H1 (cell line): Measurements from ENCODE around the gene GTPBP10. TPM values are rescaled to one million over a fixed set of nuclear protein-coding genes. Genes with fewer than 3 reads are reported as not detected.

Experiments
- BRCA1 ChIP-seq: IDR thresholded peaks from 2 replicates; pipeline ENCODE4 v1.6.1; 2012; ENCODE audit warnings: low read depth, low read length, improper control_type of control experiment
- CHD2 ChIP-seq: IDR thresholded peaks from 2 replicates; pipeline ENCODE4 v1.6.1; 2012; ENCODE audit warnings: low read length, improper control_type of control experiment
- MAX ChIP-seq: IDR thresholded peaks from 2 replicates; pipeline ENCODE4 v1.6.1; 2012; ENCODE audit warnings: inconsistent platforms
- RAD21 ChIP-seq, 2 experiments: IDR thresholded peaks in 1 of 2; conservative IDR thresholded peaks in 1 of 2; 2 replicates each; pipeline ENCODE4 v1.6.1; 2011; ENCODE audit warnings: low read depth in 2 of 2, low read length in 2 of 2, improper control_type of control experiment in 1 of 2, inconsistent platforms in 1 of 2, mild to moderate bottlenecking in 1 of 2, moderate library complexity in 1 of 2
- polyA plus RNA-seq, 7 experiments: library from polyadenylated mRNA; depleted of rRNA in 3 of 7; stranded (reverse) in 5 of 7; unstranded in 2 of 7; fragments of >200 nt in 5 of 7; fragments of 200-250 nt in 2 of 7; gene quantifications; 1 replicate in 5 of 7; 2 replicates in 1 of 7; 4 replicates in 1 of 7; pipeline versions ENCODE4 v1.2.1 to v1.2.3, GENCODE V29; 2011 to 2013; ENCODE audit warnings: missing spikeins in 2 of 7, mixed read lengths in 2 of 7
- total RNA-seq: library from RNA; stranded (reverse); fragmentation: NEBNext Ultra II Directional; extraction: Animal tissue kit (Norgen Biotek cat#: 25700); gene quantifications from 2 replicates; pipeline ENCODE4 v1.2.1, GENCODE V29; 2021

GTPBP10 gene
- total and polyA plus RNA-seq, 2 of the 8 experiments (the other 6 are each of a cell fraction or from before 2014, with no cell fraction given), result 4.4 to 21.2 TPM

- TF ChIP-seq BRCA1 (no peak), MAX (no peak), CHD2 (no peak), RAD21 (IDR thresholded peaks at IDR 0.05 in 1 of 2, conservative IDR thresholded peaks at IDR 0.05 in 1 of 2; ENCODE audit: low read depth in 2 of 2, low read length in 2 of 2) (no peak)
These were observed 75.1 kb downstream of the GTPBP10 start (continued) for GRCh38 chr7:90421651-90422050.
